Stomach smooth muscle (tissue), 2 donors: ENCODE measurements around the gene ACVR2A.

Experiments used
- H3K27ac ChIP-seq: one replicate; pipeline ENCODE4 v1.7.0; 2013; ENCODE audit warnings: mild to moderate bottlenecking, low read length, inconsistent platforms
- H3K27me3 ChIP-seq, 2 donors: one replicate each; pipeline ENCODE4 v1.7.0; 2013; ENCODE audit warnings: low read length in 2 of 2; ENCODE audit not compliant: insufficient read depth in 2 of 2, control insufficient read depth in 1 of 2
- H3K36me3 ChIP-seq, 2 donors: one replicate each; pipeline ENCODE4 v1.7.0; 2013; ENCODE audit warnings: low read length in 2 of 2; ENCODE audit not compliant: control insufficient read depth in 2 of 2, insufficient read depth in 2 of 2
- H3K4me1 ChIP-seq: one replicate; pipeline ENCODE4 v1.7.0; 2013; ENCODE audit warnings: low read length; ENCODE audit not compliant: control insufficient read depth, insufficient read depth
- H3K4me3 ChIP-seq, 2 donors: one replicate each; pipeline ENCODE4 v1.7.0; 2013; ENCODE audit warnings: low read length in 2 of 2
- H3K9ac ChIP-seq, 2 donors: one replicate each; pipeline ENCODE4 v1.7.0; 2013; ENCODE audit warnings: low read length in 2 of 2, mild to moderate bottlenecking in 1 of 2
- H3K9me3 ChIP-seq, 2 donors: one replicate each; pipeline ENCODE4 v1.7.0; 2013; ENCODE audit warnings: low read length in 2 of 2; ENCODE audit not compliant: control insufficient read depth in 2 of 2
- donor health status: healthy.
- donor health status: Pancreatic carcinoma.

Gene ACVR2A

DNA sequence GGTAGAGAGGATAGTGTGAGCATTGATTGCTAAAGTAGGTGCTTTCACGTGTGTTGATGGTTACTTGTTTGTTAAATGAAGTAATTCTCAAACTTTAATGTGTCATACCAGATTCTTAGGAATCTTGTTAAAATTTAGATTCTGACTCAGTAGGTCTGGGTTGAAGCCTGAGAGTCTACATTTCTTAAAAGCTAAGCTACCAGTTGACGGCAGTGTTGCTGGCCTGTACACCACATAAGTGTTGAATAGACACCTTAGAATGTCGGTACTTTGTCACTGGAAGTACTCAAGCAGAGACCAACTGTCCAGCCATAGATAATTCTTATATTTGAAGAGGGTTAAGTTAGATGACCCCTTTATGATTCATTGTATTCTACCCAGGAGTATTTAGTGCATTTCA lies 79.8 kb downstream of the ACVR2A start:
- Histone ChIP-seq H3K27ac (no peak overlapping the region), H3K9me3 (no peaks in the 10 kb centered on the region), H3K9ac (no peak overlapping the region), H3K36me3 (peaks cover 0 to 5% of the 10 kb centered on the region in 2 donors), H3K4me1 (no peaks in the 10 kb centered on the region), H3K27me3 (no peaks in the 10 kb centered on the region), H3K4me3 (no peak overlapping the region)

DNA sequence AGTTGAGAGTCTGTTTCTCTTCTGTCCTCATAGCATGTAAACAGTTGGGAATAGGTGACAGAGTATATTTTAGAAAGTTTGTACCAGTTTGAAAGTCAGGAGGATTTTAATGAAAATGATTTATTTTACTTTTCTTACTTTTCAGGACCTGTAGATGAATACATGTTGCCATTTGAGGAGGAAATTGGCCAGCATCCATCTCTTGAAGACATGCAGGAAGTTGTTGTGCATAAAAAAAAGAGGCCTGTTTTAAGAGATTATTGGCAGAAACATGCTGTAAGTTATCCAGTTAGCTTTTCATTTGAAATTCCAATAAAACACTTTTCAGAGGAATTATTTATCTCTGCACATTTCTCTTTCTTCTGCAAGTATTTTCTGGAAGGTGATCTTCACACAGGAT lies 81.1 kb downstream of the ACVR2A start:
- no peak overlapping the region for H3K9ac ChIP-seq
- no peak overlapping the region for H3K4me3 ChIP-seq
- no peaks in the 10 kb centered on the region for H3K27me3 ChIP-seq
- H3K9me3 ChIP-seq: no peaks in the 10 kb centered on the region
- no peaks in the 10 kb centered on the region for H3K4me1 ChIP-seq
- no peak overlapping the region for H3K27ac ChIP-seq
- H3K36me3 ChIP-seq: peaks cover 0 to 9% of the 10 kb centered on the region in 2 donors

DNA sequence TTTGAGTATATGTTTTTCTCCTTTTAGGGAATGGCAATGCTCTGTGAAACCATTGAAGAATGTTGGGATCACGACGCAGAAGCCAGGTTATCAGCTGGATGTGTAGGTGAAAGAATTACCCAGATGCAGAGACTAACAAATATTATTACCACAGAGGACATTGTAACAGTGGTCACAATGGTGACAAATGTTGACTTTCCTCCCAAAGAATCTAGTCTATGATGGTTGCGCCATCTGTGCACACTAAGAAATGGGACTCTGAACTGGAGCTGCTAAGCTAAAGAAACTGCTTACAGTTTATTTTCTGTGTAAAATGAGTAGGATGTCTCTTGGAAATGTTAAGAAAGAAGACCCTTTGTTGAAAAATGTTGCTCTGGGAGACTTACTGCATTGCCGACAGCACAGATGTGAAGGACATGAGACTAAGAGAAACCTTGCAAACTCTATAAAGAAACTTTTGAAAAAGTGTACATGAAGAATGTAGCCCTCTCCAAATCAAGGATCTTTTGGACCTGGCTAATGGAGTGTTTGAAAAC lies 82.3 kb downstream of the ACVR2A start:
- H3K36me3 ChIP-seq: peaks cover 0 to 9% of the 10 kb centered on the region in 2 donors
- H3K4me1 ChIP-seq: no peaks in the 10 kb centered on the region
- no peaks in the 10 kb centered on the region for H3K27me3 ChIP-seq
- H3K27ac ChIP-seq: no peak overlapping the region
- no peaks in the 10 kb centered on the region for H3K9me3 ChIP-seq
- no peak overlapping the region for H3K9ac ChIP-seq
- H3K4me3 ChIP-seq: no peak overlapping the region

DNA sequence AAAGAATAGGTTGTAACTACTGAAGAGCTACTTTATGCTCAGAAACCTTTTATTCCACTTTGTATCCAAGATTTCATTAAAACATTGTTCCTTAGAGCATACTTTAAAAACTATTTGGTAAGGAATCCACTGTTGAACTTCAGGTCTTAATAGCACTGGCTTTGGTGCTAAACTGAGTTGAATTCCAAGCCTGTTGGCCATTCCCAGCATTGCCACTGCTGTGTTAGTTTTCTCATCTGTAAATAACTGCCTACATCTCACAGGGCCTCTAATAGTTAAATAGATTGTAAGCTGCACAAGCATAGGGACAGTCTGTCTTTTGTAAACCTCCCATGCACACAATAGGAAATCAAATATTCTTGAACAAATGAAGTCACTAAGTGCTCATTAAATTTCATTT lies 89.1 kb downstream of the ACVR2A start:
- Histone ChIP-seq H3K9ac (no peak overlapping the region), H3K9me3 (no peaks in the 10 kb centered on the region), H3K4me3 (no peak overlapping the region), H3K36me3 (peaks cover 2 to 19% of the 10 kb centered on the region in 2 donors), H3K27ac (no peak overlapping the region), H3K4me1 (no peaks in the 10 kb centered on the region), H3K27me3 (no peaks in the 10 kb centered on the region)

DNA sequence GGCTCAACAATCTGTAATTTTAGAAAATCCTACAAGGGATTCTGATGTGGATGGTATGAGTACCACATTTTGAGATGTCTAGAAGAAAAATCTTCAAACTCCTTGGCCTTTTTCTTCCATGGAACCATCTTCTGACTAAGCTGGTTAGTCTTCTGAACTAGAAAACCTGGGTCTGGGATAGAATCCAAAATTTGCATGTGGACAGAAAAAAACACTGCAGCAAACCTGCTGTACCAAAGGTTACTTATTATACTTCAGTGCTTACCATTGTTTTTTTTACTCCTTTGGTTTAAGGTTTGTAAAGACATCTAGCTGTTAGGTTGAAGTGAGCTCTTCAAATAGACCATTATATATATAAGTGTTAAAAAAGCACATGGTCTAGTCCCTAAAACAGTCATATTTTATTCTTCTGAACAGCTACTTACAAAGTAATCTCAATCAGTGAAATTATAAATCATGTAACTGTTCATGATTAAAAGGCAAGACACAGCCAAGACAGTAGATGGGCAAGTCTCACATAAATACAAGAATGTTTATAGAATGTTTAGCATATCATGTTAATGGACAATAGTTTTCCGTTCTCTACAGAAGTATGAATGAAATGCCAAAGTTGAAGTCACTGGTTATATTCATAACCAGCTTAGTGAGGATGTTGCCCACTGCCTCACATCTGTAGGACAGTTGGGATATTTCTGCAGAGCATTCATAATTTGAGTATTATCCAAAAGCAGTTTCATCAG lies 90.2 kb downstream of the ACVR2A start:
- no peak overlapping the region for H3K27ac ChIP-seq
- H3K27me3 ChIP-seq: no peaks in the 10 kb centered on the region
- H3K4me1 ChIP-seq: no peaks in the 10 kb centered on the region
- H3K9me3 ChIP-seq: no peaks in the 10 kb centered on the region
- no peak overlapping the region for H3K9ac ChIP-seq
- H3K36me3 ChIP-seq: peaks cover 2 to 16% of the 10 kb centered on the region in 2 donors
- H3K4me3 ChIP-seq: no peak overlapping the region

DNA sequence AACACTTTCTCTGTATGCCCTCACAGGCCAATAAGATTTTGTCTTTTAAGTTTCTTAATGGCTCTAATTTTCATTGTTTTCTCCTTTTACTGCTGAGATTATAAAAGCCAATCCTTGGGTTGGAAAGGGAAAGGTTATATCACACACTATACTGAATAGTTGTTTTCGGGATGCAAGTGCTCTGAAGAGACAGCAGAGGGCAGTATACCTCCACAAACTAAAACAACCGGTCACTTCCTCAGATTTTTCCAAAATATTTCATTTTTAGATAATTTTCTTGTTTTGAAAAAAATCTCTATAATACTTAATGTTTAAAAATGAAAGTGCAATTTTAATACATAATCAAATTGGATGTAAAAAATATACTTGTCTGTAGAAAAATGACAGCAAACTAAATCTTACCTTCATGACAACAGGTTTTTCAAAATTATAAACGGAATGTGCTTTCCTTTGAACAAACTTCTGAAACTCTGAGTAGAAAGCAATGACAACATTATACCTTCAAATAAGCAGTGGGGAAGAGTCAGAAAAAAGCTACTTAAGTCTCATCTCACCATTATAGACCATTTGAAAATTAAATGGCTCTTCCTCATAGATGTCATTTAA lies 93.0 kb downstream of the ACVR2A start:
- H3K27me3 ChIP-seq: no peaks in the 10 kb centered on the region
- no peak overlapping the region for H3K27ac ChIP-seq
- H3K9me3 ChIP-seq: no peaks in the 10 kb centered on the region
- peaks cover 2 to 16% of the 10 kb centered on the region in 2 donors for H3K36me3 ChIP-seq
- no peak overlapping the region for H3K9ac ChIP-seq
- no peaks in the 10 kb centered on the region for H3K4me1 ChIP-seq
- no peak overlapping the region for H3K4me3 ChIP-seq

DNA sequence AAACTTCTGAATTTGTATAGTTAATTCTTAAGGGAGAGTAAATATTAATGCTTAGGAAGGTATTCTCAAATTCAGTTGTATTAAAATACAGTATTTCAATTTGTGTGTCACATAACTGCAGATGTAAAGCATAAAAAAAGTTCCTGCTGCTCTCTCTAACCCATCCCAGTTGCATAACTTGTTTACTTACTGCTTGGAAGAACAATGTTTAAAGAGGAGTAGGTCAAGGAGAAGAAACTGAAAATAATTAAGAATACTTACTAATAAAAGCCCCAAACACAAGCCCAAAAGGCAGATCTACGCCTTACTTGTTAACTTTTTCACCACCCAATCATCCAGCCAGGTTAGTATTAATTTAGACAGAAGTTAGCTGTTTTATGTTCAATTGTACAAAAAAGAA lies 94.5 kb downstream of the ACVR2A start:
- Histone ChIP-seq H3K27me3 (no peaks in the 10 kb centered on the region), H3K36me3 (peaks cover 2 to 10% of the 10 kb centered on the region in 2 donors), H3K9me3 (no peaks in the 10 kb centered on the region), H3K4me3 (no peak overlapping the region), H3K4me1 (no peaks in the 10 kb centered on the region), H3K9ac (no peak overlapping the region), H3K27ac (no peak overlapping the region)

DNA sequence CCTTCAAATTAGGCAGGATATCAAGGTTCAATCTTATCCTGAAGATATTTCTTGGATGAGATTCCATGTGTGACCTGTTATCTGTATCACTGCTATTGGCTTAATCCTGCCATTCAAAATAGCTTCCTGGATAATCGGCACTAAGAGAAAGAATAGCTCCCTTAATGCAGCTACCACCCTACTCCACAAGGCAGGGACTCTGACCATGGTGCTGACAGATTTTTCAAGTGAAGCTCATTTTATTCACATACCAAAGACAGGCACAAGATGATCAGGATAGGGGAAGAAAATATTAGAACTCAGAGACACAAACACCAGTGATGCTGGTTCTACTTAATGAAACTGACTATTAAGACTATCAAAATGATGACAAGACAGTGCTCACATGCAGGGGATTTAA lies 100.8 kb downstream of the ACVR2A start:
- no peak overlapping the region for H3K27ac ChIP-seq
- no peaks in the 10 kb centered on the region for H3K27me3 ChIP-seq
- H3K9me3 ChIP-seq: no peaks in the 10 kb centered on the region
- no peak overlapping the region for H3K9ac ChIP-seq
- H3K36me3 ChIP-seq: peaks cover 7 to 8% of the 10 kb centered on the region in 2 donors
- H3K4me1 ChIP-seq: no peaks in the 10 kb centered on the region
- H3K4me3 ChIP-seq: no peak overlapping the region

DNA sequence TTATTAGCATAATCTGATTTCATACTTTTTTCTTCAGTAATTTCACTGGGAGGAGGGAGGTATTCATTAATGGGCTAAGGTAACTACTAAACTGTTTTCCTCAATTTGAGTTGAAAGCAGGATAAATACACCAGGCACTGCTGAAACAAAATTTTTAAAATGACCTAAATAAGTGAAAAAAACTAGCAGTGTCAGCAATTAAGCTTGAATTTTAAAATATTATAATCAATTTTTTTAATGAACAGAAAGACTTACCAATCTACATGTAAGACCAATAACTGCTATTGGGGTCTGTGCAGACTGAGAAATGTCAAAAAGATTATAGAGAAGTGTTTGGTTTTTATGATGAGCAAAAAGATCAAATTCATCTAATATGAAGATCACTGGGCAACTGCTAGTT lies 107.3 kb downstream of the ACVR2A start:
- Histone ChIP-seq H3K36me3 (peaks cover 10 to 12% of the 10 kb centered on the region in 2 donors), H3K9ac (no peak overlapping the region), H3K4me3 (no peak overlapping the region), H3K27ac (no peak overlapping the region), H3K27me3 (no peaks in the 10 kb centered on the region), H3K4me1 (no peaks in the 10 kb centered on the region), H3K9me3 (no peaks in the 10 kb centered on the region)

DNA sequence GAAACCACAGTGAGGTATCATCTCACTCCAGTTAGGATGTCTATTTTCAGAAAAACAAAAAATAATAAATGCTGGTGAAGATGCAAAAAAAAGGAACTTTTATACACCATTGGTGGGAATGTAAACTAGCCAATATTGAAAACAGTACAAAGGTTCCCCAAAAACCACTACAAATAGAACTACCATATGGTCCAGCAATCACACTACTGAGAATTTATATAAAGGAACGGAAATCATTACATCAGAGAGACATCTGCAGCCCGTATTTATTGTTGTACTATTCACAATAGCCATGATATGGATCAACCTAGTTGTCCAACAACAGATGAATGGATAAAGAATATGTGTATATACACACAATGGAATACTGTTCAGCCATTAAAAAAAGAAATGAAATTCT lies 123.7 kb downstream of the ACVR2A start:
- no peaks in the 10 kb centered on the region for H3K27me3 ChIP-seq
- no peaks in the 10 kb centered on the region for H3K36me3 ChIP-seq
- H3K4me1 ChIP-seq: no peaks in the 10 kb centered on the region
- H3K9ac ChIP-seq: no peak overlapping the region
- H3K27ac ChIP-seq: no peak overlapping the region
- peaks cover 0 to 3% of the 10 kb centered on the region in 2 donors for H3K9me3 ChIP-seq
- H3K4me3 ChIP-seq: no peak overlapping the region

DNA sequence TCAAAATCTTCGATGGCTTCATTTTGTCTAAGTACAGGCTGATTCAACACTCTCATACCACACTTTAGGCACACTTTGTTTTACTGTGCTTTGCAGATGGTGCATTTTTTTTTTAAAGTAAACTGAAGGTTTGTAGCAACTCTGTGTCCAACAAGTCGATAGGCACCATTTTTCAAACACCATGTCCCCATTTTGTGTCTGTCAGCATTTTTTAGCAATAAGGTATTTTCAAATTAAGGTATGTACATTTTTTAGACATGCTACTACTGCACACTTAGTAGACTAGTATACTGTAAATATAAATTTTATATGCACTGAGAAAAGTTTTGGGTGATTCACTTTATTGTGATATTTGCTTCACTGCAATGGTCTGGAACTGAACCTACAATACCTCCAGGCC lies 131.3 kb downstream of the ACVR2A start:
- Histone ChIP-seq H3K4me1 (no peaks in the 10 kb centered on the region), H3K27ac (no peak overlapping the region), H3K36me3 (no peaks in the 10 kb centered on the region), H3K9me3 (no peaks in the 10 kb centered on the region), H3K9ac (no peak overlapping the region), H3K27me3 (no peaks in the 10 kb centered on the region), H3K4me3 (no peak overlapping the region)
